Caco-2 (cell line): ENCODE data around the gene MFAP1. TPM values are rescaled to one million over a fixed set of nuclear protein-coding genes. Genes with fewer than 3 reads are reported as not detected.
"Not testable (repeated sequence)": the region's sequence is repeated elsewhere in the genome, so short reads cannot be mapped to it uniquely, and the experiment has no call there.

Source experiments
- BruUV-seq: library from RNA; stranded (reverse); fragments of 400-500 nt; replicated peaks from 2 replicates; lab custom pipeline; 2021; lab: Mats Ljungman, UMichigan
- CTCF ChIA-PET: fragments of 300-600 bp; sonication (Branson Sonifier 250); formaldehyde crosslinking; loops from one replicate; lab custom pipeline; 2022; ENCODE audit warnings: antibody characterized with exemption; lab: Charles Lee
- POLR2A ChIA-PET: fragments of 300-600 bp; sonication (Branson Sonifier 250); formaldehyde crosslinking; loops from one replicate; lab custom pipeline; 2022; ENCODE audit warnings: antibody characterized with exemption; lab: Charles Lee
- DNase-seq, 2 experiments: peaks; one replicate each; pipeline versions ENCODE4 v3.0.0 to v3.0.0-alpha.2; 2020 to 2022
- H3K27me3 ChIP-seq: replicated peaks from 2 replicates; pipeline ENCODE4 v1.6.0; 2011; ENCODE audit warnings: low read length; ENCODE audit not compliant: control insufficient read depth, insufficient read depth
- H3K36me3 ChIP-seq: 2 replicates; pipeline ENCODE4 v1.5.1; 2011; ENCODE audit warnings: low read length; ENCODE audit not compliant: control insufficient read depth, insufficient read depth
- H3K4me1 ChIP-seq: fragments of 250-450 bp; sonication (Bioruptor Pico); 2 replicates; pipeline ENCODE4 v1.5.1; 2020; ENCODE audit warnings: mild to moderate bottlenecking
- H3K4me3 ChIP-seq: 2 replicates; pipeline ENCODE4 v1.5.1; 2011; ENCODE audit warnings: low read depth, mild to moderate bottlenecking, control low read depth, low read length
- H3K9me3 ChIP-seq: fragments of 250-450 bp; sonication (Bioruptor Pico); 2 replicates; pipeline ENCODE4 v1.5.1; 2020; ENCODE audit warnings: mild to moderate bottlenecking, moderate library complexity
- H3K27ac Mint-ChIP-seq: one replicate; pipeline ENCODE4 v1.8.0; 2022; ENCODE audit warnings: mixed read lengths; ENCODE audit not compliant: unreplicated experiment
- H3K27me3 Mint-ChIP-seq: one replicate; pipeline ENCODE4 v1.8.0; 2022; ENCODE audit warnings: mixed read lengths; ENCODE audit not compliant: insufficient read depth, unreplicated experiment
- H3K36me3 Mint-ChIP-seq: one replicate; pipeline ENCODE4 v1.8.0; 2022; ENCODE audit warnings: mild to moderate bottlenecking, mixed read lengths; ENCODE audit not compliant: insufficient read depth, unreplicated experiment
- H3K4me1 Mint-ChIP-seq: one replicate; pipeline ENCODE4 v1.8.0; 2022; ENCODE audit warnings: low read depth, mixed read lengths; ENCODE audit not compliant: unreplicated experiment
- H3K4me3 Mint-ChIP-seq: one replicate; pipeline ENCODE4 v1.8.0; 2022; ENCODE audit warnings: mild to moderate bottlenecking, moderate library complexity, mixed read lengths; ENCODE audit not compliant: unreplicated experiment
- H3K9me3 Mint-ChIP-seq: one replicate; pipeline ENCODE4 v1.8.0; 2022; ENCODE audit warnings: mixed read lengths; ENCODE audit not compliant: unreplicated experiment
- CTCF ChIP-seq, 2 experiments: fragments of 200-600 bp in 1 of 2; IDR thresholded peaks; 1 replicate in 1 of 2; 2 replicates in 1 of 2; pipeline versions ENCODE4 v1.5.1 to v1.8.0; 2011 to 2022; ENCODE audit warnings: antibody characterized with exemption in 1 of 2, control low read depth in 1 of 2, inconsistent platforms in 1 of 2, low read depth in 1 of 2, low read length in 1 of 2, mild to moderate bottlenecking in 1 of 2, moderate library complexity in 1 of 2; ENCODE audit not compliant: insufficient read depth in 1 of 2, severe bottlenecking in 1 of 2, unreplicated experiment in 1 of 2
- intact Hi-C: fragments of 100-400 bp; cut with micrococcal nuclease; formaldehyde crosslinking; loops from one replicate; pipeline ENCODE4 v1.10.0; 2022; ENCODE audit not compliant: unreplicated experiment
- total RNA-seq: library from RNA; stranded (reverse); gene quantifications from 2 replicates; pipeline ENCODE4 v1.2.3, GENCODE V29; 2022

MFAP1 gene
- total RNA-seq, 1 experiment from 2014 or later: 37.1 TPM

- H3K27me3 ChIP-seq: no peaks in the 10 kb centered on the region
- ChIA-PET CTCF (no interaction called here), POLR2A (no interaction called here)
- no peak overlapping the region for H3K4me3 Mint-ChIP-seq
- H3K9me3 Mint-ChIP-seq: no peaks in the 10 kb centered on the region
- H3K9me3 ChIP-seq: no peaks in the 10 kb centered on the region
- H3K27ac Mint-ChIP-seq: peak overlapping the region; percentile 9
- H3K36me3 Mint-ChIP-seq: peaks cover 52% of the 10 kb centered on the region
- H3K27me3 Mint-ChIP-seq: no peaks in the 10 kb centered on the region
- H3K4me3 ChIP-seq: no peak overlapping the region
- no peaks in the 10 kb centered on the region for H3K4me1 ChIP-seq
- no peaks in the 10 kb centered on the region for H3K4me1 Mint-ChIP-seq
- no peaks in the 10 kb centered on the region; the same call in 1 of the 2 replicates for H3K36me3 ChIP-seq
- BruUV-seq: no TSS peak
- TF ChIP-seq CTCF (IDR thresholded peaks at IDR 0.05; ENCODE audit: insufficient read depth in 1 of 2, low read depth in 1 of 2, low read length in 1 of 2, severe bottlenecking in 1 of 2, unreplicated experiment in 1 of 2): peak in 1 of 2 experiments; percentile 20
- intact Hi-C loops: no loop called here
- DNase-seq: peak; percentile 39 to 53
These were observed 42.6 kb upstream of the MFAP1 start for GRCh38 chr15:43867096-43867495.

GRCh38 chr15:43866636-43867035 lies 42.1 kb upstream of the MFAP1 start:
- H3K27me3 ChIP-seq, H3K4me1 Mint-ChIP-seq, intact Hi-C loops, H3K4me3 Mint-ChIP-seq, H3K4me1 ChIP-seq, H3K9me3 Mint-ChIP-seq, H3K9me3 ChIP-seq, H3K27me3 Mint-ChIP-seq, BruUV-seq, DNase-seq, H3K4me3 ChIP-seq, H3K36me3 ChIP-seq, CTCF ChIA-PET, H3K27ac Mint-ChIP-seq: not testable (repeated sequence)
- POLR2A ChIA-PET: interaction anchor here (0.7 kb wide), 1 partner anchor 11 kb away, joined by 5 read pairs; no protein-coding TSS in a partner anchor
- H3K36me3 Mint-ChIP-seq: peaks cover 54% of the 10 kb centered on the region

GRCh38 chr15:43859546-43859945 lies 35.1 kb upstream of the MFAP1 start:
- H3K27me3 ChIP-seq: no peaks in the 10 kb centered on the region
- Mint-ChIP-seq H3K36me3 (peaks cover 41% of the 10 kb centered on the region), H3K4me3 (no peak overlapping the region), H3K27ac (no peak overlapping the region), H3K27me3 (no peaks in the 10 kb centered on the region), H3K4me1 (no peaks in the 10 kb centered on the region), H3K9me3 (no peaks in the 10 kb centered on the region)
- no peak for TF ChIP-seq CTCF (IDR thresholded peaks at IDR 0.05; ENCODE audit: insufficient read depth in 1 of 2, low read depth in 1 of 2, low read length in 1 of 2, severe bottlenecking in 1 of 2, unreplicated experiment in 1 of 2)
- DNase-seq: no peak
- no peak overlapping the region for H3K4me3 ChIP-seq
- ChIA-PET POLR2A (no interaction called here), CTCF (no interaction called here)
- H3K36me3 ChIP-seq: no peaks in the 10 kb centered on the region
- intact Hi-C loops: no loop called here
- H3K9me3 ChIP-seq: no peaks in the 10 kb centered on the region
- BruUV-seq: no TSS peak
- no peaks in the 10 kb centered on the region for H3K4me1 ChIP-seq

GRCh38 chr15:43854801-43855200 lies 30.3 kb upstream of the MFAP1 start:
- Mint-ChIP-seq H3K27ac (no peak overlapping the region), H3K4me1 (no peaks in the 10 kb centered on the region), H3K27me3 (no peaks in the 10 kb centered on the region), H3K9me3 (no peaks in the 10 kb centered on the region), H3K36me3 (peaks cover 37% of the 10 kb centered on the region), H3K4me3 (no peak overlapping the region)
- H3K4me1 ChIP-seq: no peaks in the 10 kb centered on the region
- H3K27me3 ChIP-seq: no peaks in the 10 kb centered on the region
- H3K36me3 ChIP-seq: no peaks in the 10 kb centered on the region
- BruUV-seq: no TSS peak
- POLR2A ChIA-PET: no interaction called here
- no peak overlapping the region for H3K4me3 ChIP-seq
- DNase-seq: no peak
- H3K9me3 ChIP-seq: no peaks in the 10 kb centered on the region
- CTCF ChIA-PET: no interaction called here
- no peak for TF ChIP-seq CTCF (IDR thresholded peaks at IDR 0.05; ENCODE audit: insufficient read depth in 1 of 2, low read depth in 1 of 2, low read length in 1 of 2, severe bottlenecking in 1 of 2, unreplicated experiment in 1 of 2)
- intact Hi-C loops: no loop called here
